Bone marrow (tissue), 2 donors: ENCODE measurements around the gene RAB44.
A peak's percentile ranks its signal among the peaks of the same experiment; 100 is the strongest.

ENCODE experiments used
- DNase-seq, 2 donors: peaks; one replicate each; lab custom pipeline; 2025; lab: John Stamatoyannopoulos, UW

RAB44 gene

GRCh38 chr6:36669002-36669401 lies 28.6 kb upstream of the RAB44 start:
- no peak for DNase-seq

GRCh38 chr6:36670271-36670670 lies 27.4 kb upstream of the RAB44 start:
- DNase-seq = no peak

GRCh38 chr6:36671687-36672375 lies 25.8 kb upstream of the RAB44 start:
- no peak for DNase-seq

GRCh38 chr6:36673882-36674281 lies 23.7 kb upstream of the RAB44 start:
- no peak for DNase-seq

- no peak for DNase-seq
These were observed 22.7 kb upstream of the RAB44 start for GRCh38 chr6:36674942-36675341.

- DNase-seq = no peak
These were observed 21.2 kb upstream of the RAB44 start for GRCh38 chr6:36676141-36677058.

GRCh38 chr6:36677059-36677749 lies 20.4 kb upstream of the RAB44 start:
- no peak for DNase-seq

- no peak for DNase-seq
These were observed 19.7 kb upstream of the RAB44 start for GRCh38 chr6:36677753-36678487.

GRCh38 chr6:36678488-36679042 lies 19.1 kb upstream of the RAB44 start, which contains the start of gene CDKN1A:
TSS of gene CDKN1A (plus strand) at chr6:36678714. CDS start at chr6:36684102, 5,388 bp downstream.
- DNase-seq = peak; percentile 63 to 69

- DNase-seq = peak in 1 of 2 donors; percentile 60
These were observed 18.4 kb upstream of the RAB44 start for GRCh38 chr6:36679043-36679833.

GRCh38 chr6:36682328-36683144 lies 15.1 kb upstream of the RAB44 start:
- peak in 1 of 2 donors; percentile 53 for DNase-seq

- no peak for DNase-seq
These were observed 14.4 kb upstream of the RAB44 start for GRCh38 chr6:36683145-36683655.

GRCh38 chr6:36683656-36684446 lies 13.8 kb upstream of the RAB44 start:
- no peak for DNase-seq

- no peak for DNase-seq
These were observed 13.2 kb upstream of the RAB44 start for GRCh38 chr6:36684447-36684812.

- no peak for DNase-seq
These were observed 12.3 kb upstream of the RAB44 start for GRCh38 chr6:36685166-36685924.

GRCh38 chr6:36685926-36686667 lies 11.5 kb upstream of the RAB44 start:
- no peak for DNase-seq
